8988T (cell line): ENCODE measurements around the gene ZG16B.

Experiments used
- DNase-seq: peaks from one replicate; pipeline ENCODE4 v3.0.0; 2011

The ZG16B gene

GRCh38 chr16:2871926-2872325, 41.8 kb downstream of the ZG16B start:
- no peak for DNase-seq

GRCh38 chr16:2874032-2874911, 44.2 kb downstream of the ZG16B start:
- no peak for DNase-seq

GRCh38 chr16:2874912-2875362, 44.8 kb downstream of the ZG16B start:
- DNase-seq = no peak

- DNase-seq = no peak
Observed at GRCh38 chr16:2879854-2880508, 49.9 kb downstream of the ZG16B start.
